Measurements from ENCODE around the gene PRSS27.
"Not testable (repeated sequence)": the region's sequence is repeated elsewhere in the genome, so short reads cannot be mapped to it uniquely, and the experiment has no call there.

The PRSS27 gene

DNA sequence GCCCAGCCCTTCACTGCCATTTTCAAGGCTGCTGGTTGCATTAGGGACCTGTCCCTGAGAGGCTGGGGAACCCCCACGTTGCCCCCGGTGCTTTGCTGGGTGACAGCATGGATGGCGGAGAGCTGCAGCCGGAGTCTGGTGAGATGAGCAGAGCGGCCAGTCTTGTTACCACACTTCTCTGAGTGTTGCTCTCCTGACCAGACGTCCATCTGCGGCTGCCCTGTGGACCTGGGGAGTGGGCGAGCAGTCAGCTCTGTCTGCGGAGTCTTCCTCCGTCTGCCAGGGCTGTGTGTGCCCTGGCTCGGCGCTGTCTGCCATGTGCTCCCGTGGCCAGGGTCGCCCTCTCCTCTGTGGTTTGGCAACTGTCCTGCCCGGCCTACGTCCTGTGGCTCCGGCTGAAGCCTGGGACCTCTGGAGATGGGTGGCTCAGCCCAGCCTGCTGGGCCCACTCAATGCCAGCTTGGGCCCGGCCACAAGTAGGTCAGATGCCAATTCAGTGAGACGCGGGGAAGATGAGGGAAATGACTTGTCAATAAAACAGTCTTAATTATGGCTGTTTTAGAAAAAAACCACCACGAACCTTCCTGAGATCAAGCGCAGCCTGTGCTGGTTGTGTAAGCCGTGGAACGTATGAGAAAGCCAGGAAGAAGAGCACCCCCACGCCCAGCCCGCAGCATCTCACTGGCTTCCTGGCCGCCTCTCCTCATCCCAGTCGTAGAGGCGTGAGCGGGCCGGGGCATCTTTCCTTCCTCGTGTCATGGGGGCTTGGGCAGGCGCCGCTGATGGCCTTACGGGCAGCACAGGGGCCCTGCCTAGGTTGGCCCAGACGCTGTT lies 29.8 kb downstream of the PRSS27 start:
- no peak overlapping the region for H3K27ac ChIP-seq (ENCODE audit: low read depth, low read length, severe bottlenecking)
- H3K4me3 ChIP-seq (ENCODE audit: extremely low read depth, insufficient read depth, low read length, poor library complexity, severe bottlenecking): no peak overlapping the region
- H3K36me3 ChIP-seq (ENCODE audit: control insufficient read depth, insufficient read depth, low read length): peaks cover 27% of the 10 kb centered on the region
- H3K4me1 ChIP-seq (ENCODE audit: control insufficient read depth, insufficient read depth, low read length, poor library complexity, severe bottlenecking): no peaks in the 10 kb centered on the region
- no peaks in the 10 kb centered on the region for H3K9me3 ChIP-seq (ENCODE audit: control insufficient read depth, low read length)
- 97% methylated on average over 32 to 36 of the region's 36 CpGs for WGBS, 2 experiments (ENCODE audit: insufficient coverage in 2 of 2)

DNA sequence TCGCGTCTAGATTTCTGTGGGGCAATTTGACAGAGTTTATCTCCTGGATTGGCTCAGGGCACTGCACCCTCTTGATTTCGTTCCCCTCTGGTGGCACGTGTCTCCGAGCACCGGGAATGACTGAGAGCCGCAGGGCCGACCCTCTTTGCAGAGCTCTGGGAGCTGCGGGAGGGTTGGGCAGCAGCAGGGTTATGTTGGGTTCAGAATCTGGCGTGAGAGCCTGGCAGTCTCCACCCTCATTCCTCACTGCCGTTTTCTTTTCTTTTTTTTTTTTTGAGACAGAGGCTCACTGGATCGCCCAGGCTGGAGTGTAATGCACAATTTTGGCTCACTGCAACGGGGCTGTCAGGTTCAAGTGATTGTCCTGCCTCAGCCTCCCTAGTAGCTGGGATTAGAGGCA lies 30.6 kb downstream of the PRSS27 start:
- WGBS, 2 experiments (ENCODE audit: insufficient coverage in 2 of 2): no CpG with 5 or more reads among the region's 13 CpGs
- H3K4me1 ChIP-seq (ENCODE audit: control insufficient read depth, insufficient read depth, low read length, poor library complexity, severe bottlenecking); H3K9me3 ChIP-seq (ENCODE audit: control insufficient read depth, low read length); H3K27ac ChIP-seq (ENCODE audit: low read depth, low read length, severe bottlenecking); H3K4me3 ChIP-seq (ENCODE audit: extremely low read depth, insufficient read depth, low read length, poor library complexity, severe bottlenecking): not testable (repeated sequence)
- H3K36me3 ChIP-seq (ENCODE audit: control insufficient read depth, insufficient read depth, low read length): peaks cover 27% of the 10 kb centered on the region

DNA sequence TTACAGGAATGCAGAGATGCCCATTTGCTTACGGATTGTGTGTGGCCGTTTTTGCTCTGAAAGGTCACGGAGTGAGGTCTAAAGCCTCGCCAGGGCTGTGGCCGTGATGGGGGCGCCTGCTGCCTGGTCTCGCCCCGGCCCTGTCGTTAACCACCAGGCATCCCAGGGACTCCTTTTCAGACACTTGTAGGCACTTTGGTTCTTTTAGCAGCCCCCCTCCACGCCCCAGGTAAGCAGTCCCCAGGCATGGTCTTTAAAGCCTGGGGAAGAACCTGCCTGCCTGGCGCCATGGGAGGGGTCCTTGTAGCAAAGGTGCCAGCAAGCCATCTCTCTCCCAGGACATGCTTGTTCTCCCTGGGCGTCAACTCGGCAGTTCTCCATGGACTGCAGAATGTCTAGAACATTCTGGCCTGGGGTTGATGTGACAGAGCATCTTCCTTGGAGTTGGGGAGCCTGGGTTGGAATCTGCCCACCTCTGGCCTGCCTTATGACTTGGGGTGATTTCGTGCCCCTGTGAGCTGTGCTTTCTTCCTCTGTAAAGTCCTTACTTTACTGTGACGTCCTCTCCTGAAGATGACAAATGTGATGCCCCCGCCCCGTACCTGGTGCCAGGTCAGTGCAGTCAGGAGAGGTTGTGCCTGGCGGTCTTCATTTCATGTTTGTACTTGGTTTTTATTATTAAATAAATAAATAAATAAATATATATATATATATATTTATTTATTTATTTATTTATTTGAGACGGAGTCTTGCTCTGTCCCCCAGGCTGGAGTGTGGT lies 32.3 kb downstream of the PRSS27 start:
- Histone ChIP-seq H3K27ac (ENCODE audit: low read depth, low read length, severe bottlenecking) (no peak overlapping the region), H3K36me3 (ENCODE audit: control insufficient read depth, insufficient read depth, low read length) (peaks cover 22% of the 10 kb centered on the region), H3K9me3 (ENCODE audit: control insufficient read depth, low read length) (no peaks in the 10 kb centered on the region), H3K4me1 (ENCODE audit: control insufficient read depth, insufficient read depth, low read length, poor library complexity, severe bottlenecking) (no peaks in the 10 kb centered on the region), H3K4me3 (ENCODE audit: extremely low read depth, insufficient read depth, low read length, poor library complexity, severe bottlenecking) (no peak overlapping the region)
- WGBS, 2 experiments (ENCODE audit: insufficient coverage in 2 of 2): 93 to 97% methylated on average over 12 to 14 of the region's 19 CpGs

DNA sequence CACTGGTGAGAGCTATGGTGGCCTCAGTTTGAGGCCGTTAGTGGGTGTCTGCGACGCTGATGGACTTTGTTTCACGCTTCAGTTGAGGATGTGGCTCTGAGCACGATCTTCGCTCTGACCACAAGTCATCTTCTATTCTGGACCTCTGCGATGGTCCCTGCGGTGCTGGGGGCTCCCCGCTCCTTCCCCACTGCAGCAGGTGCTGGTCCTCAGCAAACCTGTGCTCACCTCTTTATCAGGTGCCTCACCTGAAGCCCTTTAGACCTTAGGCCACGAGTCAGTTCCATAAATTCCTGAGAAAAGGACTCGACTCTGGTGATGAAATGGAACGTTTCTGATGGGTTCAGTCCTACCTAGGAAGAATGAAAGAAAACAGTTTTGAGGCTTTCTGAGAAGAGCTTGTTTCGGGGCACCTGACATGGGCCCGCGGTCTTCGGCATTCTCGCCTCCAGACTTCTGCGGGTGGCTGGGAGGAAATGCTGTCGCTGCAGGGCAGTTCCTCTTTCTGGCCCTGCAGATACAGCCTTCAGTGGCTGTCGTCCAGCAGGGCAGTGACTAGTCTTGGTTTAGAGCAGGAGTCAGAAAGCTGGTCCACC lies 33.0 kb downstream of the PRSS27 start:
- no peaks in the 10 kb centered on the region for H3K9me3 ChIP-seq (ENCODE audit: control insufficient read depth, low read length)
- H3K27ac ChIP-seq (ENCODE audit: low read depth, low read length, severe bottlenecking): no peak overlapping the region
- H3K4me3 ChIP-seq (ENCODE audit: extremely low read depth, insufficient read depth, low read length, poor library complexity, severe bottlenecking): no peak overlapping the region
- H3K4me1 ChIP-seq (ENCODE audit: control insufficient read depth, insufficient read depth, low read length, poor library complexity, severe bottlenecking): no peaks in the 10 kb centered on the region
- peaks cover 16% of the 10 kb centered on the region for H3K36me3 ChIP-seq (ENCODE audit: control insufficient read depth, insufficient read depth, low read length)
- WGBS, 2 experiments (ENCODE audit: insufficient coverage in 2 of 2): 95 to 96% methylated on average over 19 to 20 of the region's 20 CpGs

DNA sequence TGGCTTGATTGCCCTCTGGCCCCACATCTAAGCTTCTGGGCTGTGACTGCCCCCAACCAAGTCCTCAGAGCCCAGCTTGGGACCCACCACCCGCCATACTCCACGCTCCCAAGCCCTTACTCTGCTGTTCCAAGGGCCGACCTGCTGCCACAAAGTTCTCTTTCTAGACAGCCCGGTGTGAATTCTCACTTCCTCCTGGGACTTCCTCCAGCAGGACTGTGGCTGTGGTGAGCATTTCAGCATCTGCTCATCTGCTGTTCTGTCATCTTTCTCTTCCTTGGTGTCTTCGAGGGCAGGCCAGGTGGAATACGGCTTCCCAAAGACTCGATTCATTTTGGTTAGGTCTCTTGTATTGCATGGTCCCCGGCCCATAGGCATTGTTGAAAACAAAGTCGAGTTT lies 33.9 kb downstream of the PRSS27 start:
- H3K4me1 ChIP-seq (ENCODE audit: control insufficient read depth, insufficient read depth, low read length, poor library complexity, severe bottlenecking); H3K9me3 ChIP-seq (ENCODE audit: control insufficient read depth, low read length); H3K4me3 ChIP-seq (ENCODE audit: extremely low read depth, insufficient read depth, low read length, poor library complexity, severe bottlenecking); H3K27ac ChIP-seq (ENCODE audit: low read depth, low read length, severe bottlenecking): not testable (repeated sequence)
- H3K36me3 ChIP-seq (ENCODE audit: control insufficient read depth, insufficient read depth, low read length): peaks cover 12% of the 10 kb centered on the region
- WGBS, 2 experiments (ENCODE audit: insufficient coverage in 2 of 2): no CpG with 5 or more reads among the region's 9 CpGs

DNA sequence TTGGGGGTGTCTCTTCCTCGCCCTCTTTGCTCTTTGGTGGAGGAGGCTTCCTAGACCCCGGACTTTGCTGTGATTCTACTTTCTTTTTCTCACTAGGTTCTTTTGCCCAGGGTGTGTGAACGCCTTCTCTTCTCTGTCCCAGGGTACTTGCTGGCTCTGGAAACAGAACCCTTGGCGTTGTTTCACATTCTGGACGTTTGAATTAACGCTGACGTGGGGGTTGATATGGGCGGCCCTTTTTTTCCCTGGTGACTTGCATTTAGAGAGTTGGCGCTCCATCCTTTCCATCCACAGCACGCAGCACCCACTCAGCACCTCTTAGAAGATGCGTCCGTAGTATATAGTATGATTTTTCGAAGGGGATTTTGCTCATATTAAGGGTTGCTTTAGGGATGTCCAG lies 37.0 kb downstream of the PRSS27 start:
- 0% methylated on average over 3 of the region's 13 CpGs for WGBS, 2 experiments (ENCODE audit: insufficient coverage in 2 of 2)
- peak overlapping the region; percentile 95 for H3K4me3 ChIP-seq (ENCODE audit: extremely low read depth, insufficient read depth, low read length, poor library complexity, severe bottlenecking)
- H3K27ac ChIP-seq (ENCODE audit: low read depth, low read length, severe bottlenecking); H3K4me1 ChIP-seq (ENCODE audit: control insufficient read depth, insufficient read depth, low read length, poor library complexity, severe bottlenecking); H3K36me3 ChIP-seq (ENCODE audit: control insufficient read depth, insufficient read depth, low read length); H3K9me3 ChIP-seq (ENCODE audit: control insufficient read depth, low read length): not testable (repeated sequence)

DNA sequence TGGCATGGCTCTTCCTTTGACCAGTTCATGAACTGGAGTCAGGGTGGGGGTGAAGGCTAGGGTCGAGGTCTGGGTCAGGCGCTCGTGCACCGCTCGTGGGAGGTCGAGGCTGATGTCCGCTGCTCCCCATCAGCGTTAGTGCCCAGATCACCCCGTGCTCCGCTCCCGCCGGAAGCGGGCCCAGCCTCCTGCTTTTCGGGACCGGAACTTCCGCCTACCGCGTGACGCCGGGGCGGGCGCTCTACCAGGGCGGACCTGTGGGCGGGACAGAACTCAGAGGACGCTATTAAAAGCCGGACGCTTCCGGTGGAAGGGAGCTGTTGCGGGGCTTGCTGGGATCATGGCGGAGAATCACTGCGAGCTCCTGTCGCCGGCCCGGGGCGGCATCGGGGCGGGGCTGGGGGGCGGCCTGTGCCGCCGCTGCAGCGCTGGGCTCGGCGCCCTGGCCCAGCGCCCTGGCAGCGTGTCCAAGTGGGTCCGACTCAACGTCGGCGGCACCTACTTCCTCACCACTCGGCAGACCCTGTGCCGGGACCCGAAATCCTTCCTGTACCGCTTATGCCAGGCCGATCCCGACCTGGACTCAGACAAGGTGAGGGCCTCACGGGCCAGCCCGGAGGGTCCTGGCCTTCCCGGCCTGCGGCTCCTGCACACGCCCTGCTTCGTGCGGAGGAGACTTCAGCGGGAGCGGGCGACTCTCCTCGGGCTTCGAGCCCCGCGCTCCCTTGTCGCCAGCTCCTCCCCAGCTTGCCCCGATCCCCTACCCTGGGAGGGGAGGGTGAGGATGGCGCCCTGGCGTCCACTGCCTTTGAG lies 37.6 kb downstream of the PRSS27 start, which contains the start of gene KCTD5:
KCTD5 (plus strand) TSS at position 315 of the 813 bp plus-strand sequence; CDS start at position 341, 26 bp downstream.
- WGBS, 2 experiments (ENCODE audit: insufficient coverage in 2 of 2): 0% methylated on average over 42 to 66 of the region's 73 CpGs

DNA sequence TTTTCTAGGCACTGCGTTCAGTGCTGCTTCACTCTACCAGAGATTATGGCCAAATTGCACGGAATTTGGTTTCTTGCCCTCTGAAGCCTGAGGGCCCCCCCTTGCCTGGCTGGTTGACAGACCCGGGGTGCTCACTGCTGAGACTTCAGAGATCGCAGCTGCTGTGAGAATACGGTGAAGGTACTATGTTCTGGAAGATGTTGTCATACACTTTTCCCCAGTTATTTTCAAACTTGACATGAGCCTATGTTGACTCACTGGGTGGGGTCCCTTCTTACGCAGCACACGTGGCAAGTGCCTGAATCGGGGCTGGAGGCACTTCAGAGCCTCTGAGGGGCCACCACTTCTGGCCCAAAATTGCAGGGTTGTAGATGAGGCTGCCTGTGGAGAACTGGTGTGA lies 39.7 kb downstream of the PRSS27 start:
- 86 to 95% methylated on average over 2 to 3 of the region's 8 CpGs for WGBS, 2 experiments (ENCODE audit: insufficient coverage in 2 of 2)
- H3K9me3 ChIP-seq (ENCODE audit: control insufficient read depth, low read length); H3K4me3 ChIP-seq (ENCODE audit: extremely low read depth, insufficient read depth, low read length, poor library complexity, severe bottlenecking); H3K4me1 ChIP-seq (ENCODE audit: control insufficient read depth, insufficient read depth, low read length, poor library complexity, severe bottlenecking); H3K27ac ChIP-seq (ENCODE audit: low read depth, low read length, severe bottlenecking); H3K36me3 ChIP-seq (ENCODE audit: control insufficient read depth, insufficient read depth, low read length): not testable (repeated sequence)

More for the DNA sequence above, 37.6 kb downstream of the PRSS27 start, which contains the start of gene KCTD5:
- H3K27ac ChIP-seq (ENCODE audit: low read depth, low read length, severe bottlenecking): peak within 1 kb of the TSS; percentile 64
- H3K4me3 ChIP-seq (ENCODE audit: extremely low read depth, insufficient read depth, low read length, poor library complexity, severe bottlenecking): peak within 1 kb of the TSS; percentile 95
- H3K36me3 ChIP-seq (ENCODE audit: control insufficient read depth, insufficient read depth, low read length): no peaks in the 10 kb centered on the region
- H3K4me1 ChIP-seq (ENCODE audit: control insufficient read depth, insufficient read depth, low read length, poor library complexity, severe bottlenecking): no peaks in the 10 kb centered on the region
- H3K9me3 ChIP-seq (ENCODE audit: control insufficient read depth, low read length): no peaks in the 10 kb centered on the region

DNA sequence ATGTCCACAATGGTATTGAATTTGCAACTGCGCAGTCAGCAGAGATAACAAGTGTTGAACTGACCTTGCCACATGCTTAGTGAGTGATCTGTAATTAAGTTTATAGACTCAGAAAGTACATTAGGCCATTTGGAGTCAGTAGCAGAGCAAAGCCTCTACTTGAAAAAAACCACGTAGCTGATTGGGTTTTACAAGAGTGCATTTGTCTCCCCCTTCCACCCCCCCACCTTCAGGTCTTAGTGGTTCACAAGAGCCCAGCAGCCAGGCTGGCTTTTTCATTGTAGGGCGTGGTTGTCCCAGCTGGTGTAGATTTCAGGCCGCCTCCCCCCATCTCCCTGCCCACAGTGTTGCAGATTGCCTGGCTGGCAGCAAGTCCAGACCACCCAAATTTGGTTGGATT lies 40.1 kb downstream of the PRSS27 start:
- H3K36me3 ChIP-seq (ENCODE audit: control insufficient read depth, insufficient read depth, low read length); H3K27ac ChIP-seq (ENCODE audit: low read depth, low read length, severe bottlenecking); H3K4me1 ChIP-seq (ENCODE audit: control insufficient read depth, insufficient read depth, low read length, poor library complexity, severe bottlenecking); H3K9me3 ChIP-seq (ENCODE audit: control insufficient read depth, low read length); H3K4me3 ChIP-seq (ENCODE audit: extremely low read depth, insufficient read depth, low read length, poor library complexity, severe bottlenecking): not testable (repeated sequence)
- WGBS, 2 experiments (ENCODE audit: insufficient coverage in 2 of 2): 72 to 75% methylated on average over 2 of the region's 4 CpGs

DNA sequence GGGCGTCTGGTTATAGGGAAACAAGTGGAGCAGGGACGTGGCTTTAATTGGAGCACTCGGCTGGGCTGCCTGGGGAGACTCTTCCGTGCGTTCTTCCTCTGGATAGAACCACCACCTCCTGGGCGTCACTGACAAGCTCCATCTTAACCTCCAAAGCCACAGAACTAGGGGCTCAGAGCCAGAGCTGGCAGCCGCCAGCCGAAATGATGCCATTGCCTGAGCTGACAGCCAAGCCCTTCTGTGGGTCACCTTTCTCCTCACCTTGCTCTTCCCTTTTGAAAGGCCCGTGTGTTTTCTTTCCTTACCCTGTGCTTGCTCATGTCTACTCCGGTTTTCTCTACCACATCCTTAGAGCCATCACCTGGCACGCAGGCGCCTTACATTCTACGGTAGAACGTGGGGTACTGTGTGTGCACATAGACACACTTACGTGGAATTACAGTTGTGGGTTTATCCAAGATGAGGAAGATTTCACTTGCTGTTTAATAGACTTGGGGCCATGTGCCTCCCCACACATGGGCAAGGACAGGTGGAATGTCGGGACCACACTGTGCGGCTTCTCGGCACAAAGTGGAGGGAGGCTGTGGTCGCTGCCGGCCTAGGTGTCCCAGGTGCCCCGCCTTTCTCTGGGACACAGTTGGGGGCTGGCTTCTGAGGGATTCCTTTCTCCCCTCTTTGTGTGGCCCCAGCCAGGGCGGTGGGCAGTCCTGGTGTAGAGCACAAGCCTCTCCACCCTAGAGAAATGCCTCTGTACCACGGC lies 41.6 kb downstream of the PRSS27 start:
- H3K9me3 ChIP-seq (ENCODE audit: control insufficient read depth, low read length); H3K4me3 ChIP-seq (ENCODE audit: extremely low read depth, insufficient read depth, low read length, poor library complexity, severe bottlenecking); H3K36me3 ChIP-seq (ENCODE audit: control insufficient read depth, insufficient read depth, low read length); H3K4me1 ChIP-seq (ENCODE audit: control insufficient read depth, insufficient read depth, low read length, poor library complexity, severe bottlenecking); H3K27ac ChIP-seq (ENCODE audit: low read depth, low read length, severe bottlenecking): not testable (repeated sequence)
- no CpG with 5 or more reads among the region's 23 CpGs for WGBS, 2 experiments (ENCODE audit: insufficient coverage in 2 of 2)
